IMR-90 (cell line): ENCODE data around the gene EBF3. TPM values are rescaled to one million over a fixed set of nuclear protein-coding genes. Genes with fewer than 3 reads are reported as not detected.

Experiments used
- ATAC-seq: fragments of 200-7000 bp; cut with Tn5 transposase; 2 replicates; pipeline ENCODE4 v1.9.1; 2020; ENCODE audit warnings: low read depth, mild to moderate bottlenecking, moderate library complexity
- BruUV-seq: library from RNA; stranded (reverse); fragments of 400-500 nt; replicated peaks from 2 replicates; lab custom pipeline; 2021; lab: Mats Ljungman, UMichigan
- CTCF ChIA-PET: fragments of 300-600 bp; formaldehyde crosslinking; extraction: SDS; loops from one replicate; lab custom pipeline; 2021; ENCODE audit warnings: antibody characterized with exemption; lab: Yijun Ruan, JAX
- POLR2A ChIA-PET: fragments of 300-600 bp; sonication (Branson Sonifier 250); formaldehyde crosslinking; loops from one replicate; lab custom pipeline; 2022; ENCODE audit warnings: antibody characterized with exemption; ENCODE audit not compliant: unreplicated experiment; lab: Charles Lee
- DNase-seq: peaks from one replicate; pipeline ENCODE4 v3.0.0; 2013
- H2AFZ ChIP-seq: replicated peaks from 2 replicates; pipeline ENCODE3; 2013; ENCODE audit warnings: low read length, mild to moderate bottlenecking; ENCODE audit not compliant: poor library complexity
- H2AK5ac ChIP-seq: 2 replicates; pipeline ENCODE4 v1.6.1; 2013; ENCODE audit warnings: low read depth, low read length, inconsistent platforms
- H2AK9ac ChIP-seq: replicated peaks from 2 replicates; pipeline ENCODE3; 2013; ENCODE audit warnings: mild to moderate bottlenecking, low read depth, low read length, moderate library complexity; ENCODE audit not compliant: poor library complexity
- H2BK120ac ChIP-seq: 2 replicates; pipeline ENCODE4 v1.6.1; 2013; ENCODE audit warnings: low read depth, low read length, inconsistent platforms
- H2BK15ac ChIP-seq: 3 replicates; pipeline ENCODE4 v1.6.1; 2013; ENCODE audit warnings: low read depth, low read length, inconsistent platforms
- H2BK20ac ChIP-seq: 2 replicates; pipeline ENCODE4 v1.6.1; 2013; ENCODE audit warnings: low read depth, mild to moderate bottlenecking, inconsistent platforms, low read length, moderate library complexity
- H2BK5ac ChIP-seq: 2 replicates; pipeline ENCODE4 v1.6.1; 2013; ENCODE audit warnings: mild to moderate bottlenecking, low read depth, low read length, inconsistent platforms; ENCODE audit not compliant: poor library complexity, severe bottlenecking
- H3K14ac ChIP-seq: replicated peaks from 2 replicates; pipeline ENCODE4 v1.6.1; 2013; ENCODE audit warnings: low read depth, low read length, inconsistent platforms
- H3K18ac ChIP-seq: 2 replicates; pipeline ENCODE4 v1.6.1; 2013; ENCODE audit warnings: low read depth, low read length, control low read depth
- H3K23ac ChIP-seq: 2 replicates; pipeline ENCODE4 v1.6.1; 2013; ENCODE audit warnings: low read depth, low read length, inconsistent platforms
- H3K27ac ChIP-seq: 2 replicates; pipeline ENCODE4 v1.5.1; 2013; ENCODE audit warnings: mild to moderate bottlenecking, control low read depth, low read length; ENCODE audit not compliant: insufficient read depth
- H3K27me3 ChIP-seq: 2 replicates; pipeline ENCODE4 v1.6.1; 2013; ENCODE audit warnings: low read length; ENCODE audit not compliant: control insufficient read depth, insufficient read depth
- H3K36me3 ChIP-seq: 2 replicates; pipeline ENCODE4 v1.6.1; 2013; ENCODE audit warnings: low read length, mixed read lengths; ENCODE audit not compliant: control insufficient read depth, insufficient read depth
- H3K4ac ChIP-seq: 2 replicates; pipeline ENCODE4 v1.6.1; 2013; ENCODE audit warnings: low read depth, low read length, inconsistent platforms
- H3K4me1 ChIP-seq: 2 replicates; pipeline ENCODE4 v1.6.1; 2013; ENCODE audit warnings: low read length, mixed read lengths; ENCODE audit not compliant: control insufficient read depth, insufficient read depth
- H3K4me2 ChIP-seq: 2 replicates; pipeline ENCODE4 v1.6.1; 2013; ENCODE audit warnings: low read depth, mild to moderate bottlenecking, control low read depth, low read length, moderate library complexity
- H3K4me3 ChIP-seq: 2 replicates; pipeline ENCODE4 v1.5.1; 2013; ENCODE audit warnings: low read depth, mild to moderate bottlenecking, control low read depth, low read length, moderate library complexity; ENCODE audit not compliant: insufficient read depth
- H3K56ac ChIP-seq: 2 replicates; pipeline ENCODE4 v1.6.1; 2013; ENCODE audit warnings: low read length, inconsistent platforms; ENCODE audit not compliant: insufficient read depth; ENCODE audit errors: extremely low read depth
- H3K79me1 ChIP-seq, 2 experiments: 2 replicates each; pipeline ENCODE4 v1.6.1; 2013; ENCODE audit warnings: low read length in 2 of 2, inconsistent platforms in 1 of 2, low read depth in 1 of 2
- H3K9ac ChIP-seq: 2 replicates; pipeline ENCODE4 v1.6.1; 2013; ENCODE audit warnings: low read depth, low read length, control low read depth
- H3K9me1 ChIP-seq: 2 replicates; pipeline ENCODE4 v1.6.1; 2013; ENCODE audit warnings: low read length, inconsistent platforms; ENCODE audit not compliant: insufficient read depth
- H3K9me3 ChIP-seq: 2 replicates; pipeline ENCODE4 v1.6.1; 2013; ENCODE audit warnings: low read length; ENCODE audit not compliant: control insufficient read depth, insufficient read depth
- H4K20me1 ChIP-seq: 2 replicates; pipeline ENCODE4 v1.6.1; 2013; ENCODE audit warnings: low read length, inconsistent platforms; ENCODE audit not compliant: insufficient read depth
- H4K5ac ChIP-seq: 2 replicates; pipeline ENCODE4 v1.6.1; 2013; ENCODE audit warnings: mild to moderate bottlenecking, low read depth, low read length, control low read depth
- H4K8ac ChIP-seq, 2 experiments: 2 replicates each; pipeline ENCODE4 v1.6.1; 2013; ENCODE audit warnings: low read depth in 2 of 2, low read length in 2 of 2, control low read depth in 1 of 2, inconsistent platforms in 1 of 2
- H4K91ac ChIP-seq: 2 replicates; pipeline ENCODE4 v1.6.1; 2013; ENCODE audit warnings: low read depth, low read length, inconsistent platforms; ENCODE audit not compliant: insufficient read depth
- BHLHE40 ChIP-seq: fragments of 150-350 bp; IDR thresholded peaks from 2 replicates; pipeline ENCODE4 v1.6.1; 2016; ENCODE audit warnings: mild to moderate bottlenecking, low read depth, low read length
- CHD1 ChIP-seq: IDR thresholded peaks from 2 replicates; pipeline ENCODE4 v1.6.1; 2012; ENCODE audit warnings: low read depth, low read length, improper control_type of control experiment
- MAFK ChIP-seq: IDR thresholded peaks from 2 replicates; pipeline ENCODE4 v1.6.1; 2012; ENCODE audit warnings: low read depth, low read length, improper control_type of control experiment
- MAZ ChIP-seq: IDR thresholded peaks from 2 replicates; pipeline ENCODE4 v1.6.1; 2012; ENCODE audit warnings: low read depth, mild to moderate bottlenecking, low read length, improper control_type of control experiment, moderate library complexity, borderline replicate concordance
- MXI1 ChIP-seq: IDR thresholded peaks from 2 replicates; pipeline ENCODE4 v1.6.1; 2012; ENCODE audit warnings: low read depth, mild to moderate bottlenecking, low read length, moderate library complexity, borderline replicate concordance
- RAD21 ChIP-seq: IDR thresholded peaks from 2 replicates; pipeline ENCODE4 v1.6.1; 2012; ENCODE audit warnings: low read length, improper control_type of control experiment
- RCOR1 ChIP-seq: IDR thresholded peaks from 2 replicates; pipeline ENCODE4 v1.6.1; 2012; ENCODE audit warnings: mild to moderate bottlenecking, low read length, improper control_type of control experiment; ENCODE audit not compliant: insufficient replicate concordance
- WGBS, 2 experiments: methylation state at CpG; one replicate each; pipeline versions ENCODE4 v1.1.5 to v1.1.7; 2013; ENCODE audit warnings: missing lambda C conversion rate in 2 of 2; ENCODE audit not compliant: insufficient read length in 1 of 2; ENCODE audit errors: extremely low coverage in 2 of 2; 5-methylcytosine and 5-hydroxymethylcytosine counted together
- dilution Hi-C: fragments of 300-500 bp; cut with HindIII; formaldehyde crosslinking; loops from one replicate; pipeline ENCODE4 v1.14.3; 2018; ENCODE audit warnings: low sequenced_read_pairs; ENCODE audit not compliant: unreplicated experiment
- in situ Hi-C: fragments of 300-500 bp; cut with MboI; formaldehyde crosslinking; loops from 3 replicates; pipeline ENCODE4 v1.14.3; 2019; ENCODE audit warnings: low sequenced_read_pairs, inconsistent platforms, mixed read lengths
- intact Hi-C: fragments of 100-400 bp; cut with micrococcal nuclease; formaldehyde crosslinking; loops from 2 replicates; pipeline ENCODE4 v1.10.0; 2022
- polyA plus RNA-seq, 3 experiments: library from polyadenylated mRNA; depleted of rRNA; stranded (reverse); fragments of >200 nt; gene quantifications; 2 replicates each; pipeline ENCODE4 v1.2.3, GENCODE V29; 2012; ENCODE audit warnings: low replicate concordance in 1 of 3
- total RNA-seq: library from RNA; depleted of rRNA; stranded (reverse); fragments of >200 nt; gene quantifications from 2 replicates; pipeline ENCODE4 v1.2.3, GENCODE V29; 2012
- TF ChIP-seq, protein P1 (sequence below): fragments of 150-350 bp; IDR thresholded peaks from 2 replicates; pipeline ENCODE4 v1.6.1; 2016; ENCODE audit warnings: low read depth, mild to moderate bottlenecking, low read length, moderate library complexity, borderline replicate concordance
- TF ChIP-seq, protein P2 (sequence below): fragments of 150-350 bp; IDR thresholded peaks from 2 replicates; pipeline ENCODE4 v1.6.1; 2017; ENCODE audit warnings: mild to moderate bottlenecking, antibody characterized with exemption, low read length, low read depth

Gene EBF3
- total and polyA plus RNA-seq, 2 of the 4 experiments (the other 2 are of a cell fraction) = 0.36 to 0.70 TPM

DNA sequence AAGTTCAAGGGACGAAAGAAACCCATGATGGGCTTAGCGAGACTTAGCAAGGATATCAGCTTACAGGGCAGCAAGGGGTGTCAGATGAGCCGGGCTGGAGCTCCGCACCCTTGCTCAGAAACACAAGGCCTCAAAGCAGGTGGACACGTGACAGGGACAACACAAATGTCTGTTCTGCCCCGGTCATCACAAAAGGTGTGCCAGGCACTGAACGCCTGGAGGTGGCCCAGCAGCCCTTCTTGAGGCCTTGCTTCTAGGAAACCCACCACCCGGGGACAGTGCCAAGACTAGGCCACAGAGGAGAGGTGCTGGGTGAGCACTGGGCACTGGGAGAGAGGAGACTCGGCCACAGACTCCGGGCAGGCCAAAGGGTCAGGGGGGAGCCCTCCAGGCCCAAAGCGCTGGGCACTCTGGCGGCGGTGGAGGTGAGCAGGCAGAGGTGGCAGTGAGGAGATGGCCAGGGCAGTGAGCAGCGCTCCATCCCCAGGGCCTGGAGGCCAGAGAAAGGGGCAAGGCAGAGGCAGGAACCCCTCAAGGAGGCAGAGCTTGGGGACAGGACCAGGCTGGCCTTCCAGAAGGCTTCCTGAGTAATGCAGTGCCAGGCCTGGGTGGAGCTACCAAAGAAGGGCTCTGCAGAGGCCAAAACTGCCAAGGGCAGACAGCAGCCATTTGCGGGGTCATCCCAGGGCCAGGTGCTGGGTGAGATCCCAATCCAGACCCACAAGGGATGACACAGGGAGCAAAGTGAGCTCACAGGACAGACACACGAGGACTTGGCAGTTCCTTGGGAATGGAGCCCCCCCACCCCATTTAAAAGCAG is 22.7 kb downstream of the EBF3 start:
- dilution Hi-C loops = no loop called here
- POLR2A ChIA-PET = no interaction called here

More for the DNA sequence above, 22.7 kb downstream of the EBF3 start:
- no peak overlapping the region for H2AK9ac ChIP-seq
- H3K27ac ChIP-seq = no peak overlapping the region
- WGBS, 2 experiments = 82% methylated on average over 8 of the region's 16 CpGs; no CpG with 5 or more reads in 1 of the 2 experiments
- H3K9me1 ChIP-seq = no peaks in the 10 kb centered on the region
- ATAC-seq (no peak), DNase-seq (no peak)
- BruUV-seq = no TSS peak
- H2BK5ac ChIP-seq = no peak overlapping the region
- no peaks in the 10 kb centered on the region for H3K4me1 ChIP-seq
- H3K18ac ChIP-seq = no peak overlapping the region
- no peak overlapping the region for H2AK5ac ChIP-seq
- no peak overlapping the region for H3K23ac ChIP-seq
- H2BK15ac ChIP-seq = no peak overlapping the region
- H3K9me3 ChIP-seq = no peaks in the 10 kb centered on the region
- no peaks in the 10 kb centered on the region for H3K36me3 ChIP-seq
- no peaks in the 10 kb centered on the region for H3K79me1 ChIP-seq
- TF ChIP-seq BHLHE40 = no peak
- no peak for TF ChIP-seq MXI1
- TF ChIP-seq, protein P1, sequence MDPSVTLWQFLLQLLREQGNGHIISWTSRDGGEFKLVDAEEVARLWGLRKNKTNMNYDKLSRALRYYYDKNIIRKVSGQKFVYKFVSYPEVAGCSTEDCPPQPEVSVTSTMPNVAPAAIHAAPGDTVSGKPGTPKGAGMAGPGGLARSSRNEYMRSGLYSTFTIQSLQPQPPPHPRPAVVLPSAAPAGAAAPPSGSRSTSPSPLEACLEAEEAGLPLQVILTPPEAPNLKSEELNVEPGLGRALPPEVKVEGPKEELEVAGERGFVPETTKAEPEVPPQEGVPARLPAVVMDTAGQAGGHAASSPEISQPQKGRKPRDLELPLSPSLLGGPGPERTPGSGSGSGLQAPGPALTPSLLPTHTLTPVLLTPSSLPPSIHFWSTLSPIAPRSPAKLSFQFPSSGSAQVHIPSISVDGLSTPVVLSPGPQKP = no peak
- TF ChIP-seq CHD1 = no peak
- no peak for TF ChIP-seq RAD21
- no peak for TF ChIP-seq MAZ
- TF ChIP-seq MAFK = no peak
- TF ChIP-seq RCOR1 = no peak
- TF ChIP-seq, protein P2, sequence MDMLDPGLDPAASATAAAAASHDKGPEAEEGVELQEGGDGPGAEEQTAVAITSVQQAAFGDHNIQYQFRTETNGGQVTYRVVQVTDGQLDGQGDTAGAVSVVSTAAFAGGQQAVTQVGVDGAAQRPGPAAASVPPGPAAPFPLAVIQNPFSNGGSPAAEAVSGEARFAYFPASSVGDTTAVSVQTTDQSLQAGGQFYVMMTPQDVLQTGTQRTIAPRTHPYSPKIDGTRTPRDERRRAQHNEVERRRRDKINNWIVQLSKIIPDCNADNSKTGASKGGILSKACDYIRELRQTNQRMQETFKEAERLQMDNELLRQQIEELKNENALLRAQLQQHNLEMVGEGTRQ = no peak
- no peak overlapping the region for H3K4me2 ChIP-seq
- no peak overlapping the region for H4K5ac ChIP-seq
- no peak overlapping the region for H3K14ac ChIP-seq
- H3K4me3 ChIP-seq = no peak overlapping the region
- no peak overlapping the region for H4K8ac ChIP-seq
- no peak overlapping the region for H2BK120ac ChIP-seq
- H3K27me3 ChIP-seq = no peaks in the 10 kb centered on the region
- H3K9ac ChIP-seq = no peak overlapping the region
- H3K4ac ChIP-seq = no peak overlapping the region
- no peak overlapping the region for H2AFZ ChIP-seq
- CTCF ChIA-PET = no interaction called here
- no peak overlapping the region for H3K56ac ChIP-seq
- intact Hi-C loops = no loop called here
- no peak overlapping the region for H4K91ac ChIP-seq
- no peak overlapping the region for H2BK20ac ChIP-seq
- in situ Hi-C loops = no loop called here
- H4K20me1 ChIP-seq = no peaks in the 10 kb centered on the region; the same call in 1 of the 2 replicates
